Measurements from ENCODE around the gene TEKT5.

The TEKT5 gene

DNA sequence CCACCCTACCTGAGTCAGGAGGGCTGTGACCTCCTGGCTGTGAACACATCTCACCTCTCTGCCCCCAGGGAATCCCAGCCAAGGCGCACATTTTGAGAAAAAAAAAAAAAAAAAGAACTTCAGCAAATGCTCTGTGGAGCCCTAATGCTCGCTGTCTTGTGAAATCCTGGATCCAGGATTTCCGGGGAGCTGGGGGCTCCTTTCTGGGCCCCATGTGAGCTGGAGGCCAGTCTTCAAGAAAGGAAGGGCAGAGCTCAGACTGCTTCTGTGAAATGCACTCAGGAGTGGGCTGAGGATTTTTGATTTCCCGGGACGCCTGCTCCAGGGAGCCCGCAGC lies 78.3 kb downstream of the TEKT5 start:
- FAIRE-seq = no peak
- no peak for DNase-seq (ENCODE audit: extremely low spot score, insufficient read length, low read depth)

GRCh38 chr16:10614685-10615084 lies 80.0 kb downstream of the TEKT5 start:
- no peak for FAIRE-seq
- DNase-seq (ENCODE audit: extremely low spot score, insufficient read length, low read depth) = no peak

DNA sequence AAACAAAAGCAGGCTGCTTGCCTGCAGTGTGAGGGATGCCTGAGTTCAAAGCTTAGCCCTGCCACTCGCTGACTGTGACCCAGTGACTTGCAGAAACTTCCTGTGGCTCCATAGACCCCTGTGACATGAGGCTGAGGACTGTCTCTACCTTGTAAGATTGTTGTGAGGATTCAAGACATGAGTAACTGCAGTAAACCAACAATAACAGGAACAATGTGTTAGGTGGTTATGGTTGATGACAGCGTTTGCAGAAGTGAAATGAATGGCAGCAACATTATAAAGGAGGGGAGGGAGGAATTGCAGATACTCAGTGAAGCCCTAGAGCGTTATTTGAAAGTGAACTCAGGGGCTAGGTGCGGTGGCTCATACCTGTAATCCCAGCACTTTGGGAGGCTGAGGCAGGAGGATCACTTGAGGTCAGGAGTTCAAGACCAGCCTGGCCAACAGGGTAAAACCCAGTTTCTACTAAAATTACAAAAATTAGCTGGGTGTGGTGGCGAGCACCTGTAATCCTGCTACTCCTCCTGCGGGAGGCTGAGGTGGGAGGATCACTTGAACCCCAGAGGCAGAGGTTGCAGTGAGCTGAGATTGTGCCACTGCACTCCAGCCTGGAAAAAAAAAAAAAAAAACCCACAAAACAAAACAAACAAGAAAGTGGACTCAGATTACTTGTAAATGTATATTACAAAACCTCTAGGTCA lies 80.8 kb downstream of the TEKT5 start:
- no peak for DNase-seq (ENCODE audit: extremely low spot score, insufficient read length, low read depth)
- FAIRE-seq = no peak

- no peak for FAIRE-seq
These were observed 82.0 kb downstream of the TEKT5 start for GRCh38 chr16:10612649-10613179.

DNA sequence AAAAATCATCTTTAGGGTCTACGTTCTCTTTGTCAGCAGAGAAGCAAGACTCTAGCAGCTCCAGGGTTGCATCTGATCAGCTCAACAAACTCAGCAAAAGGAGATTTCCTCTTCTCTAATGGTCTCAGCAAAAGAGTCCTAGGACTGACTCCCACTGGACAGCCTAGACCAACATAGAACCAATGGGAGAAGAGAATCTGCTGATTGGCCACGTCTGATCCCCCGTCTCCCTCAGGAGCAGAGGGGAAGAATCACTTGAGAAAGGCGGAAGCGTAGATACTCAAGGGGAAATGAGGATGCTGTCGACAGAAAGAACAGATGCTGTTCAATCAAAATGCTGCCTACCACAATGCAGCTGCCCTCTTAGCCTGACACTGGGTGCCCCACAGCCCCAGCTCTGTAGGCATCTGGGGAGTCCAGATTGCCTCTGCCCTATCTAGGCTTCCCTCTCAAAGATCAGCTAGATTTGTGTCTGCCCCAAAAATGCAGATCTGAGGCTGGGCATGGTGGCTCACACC lies 82.8 kb downstream of the TEKT5 start:
- DNase-seq (ENCODE audit: extremely low spot score, insufficient read length, low read depth) (no peak), FAIRE-seq (no peak)

More at GRCh38 chr16:10612649-10613179, 82.0 kb downstream of the TEKT5 start:
- DNase-seq (ENCODE audit: extremely low spot score, insufficient read length, low read depth) = no peak

DNA sequence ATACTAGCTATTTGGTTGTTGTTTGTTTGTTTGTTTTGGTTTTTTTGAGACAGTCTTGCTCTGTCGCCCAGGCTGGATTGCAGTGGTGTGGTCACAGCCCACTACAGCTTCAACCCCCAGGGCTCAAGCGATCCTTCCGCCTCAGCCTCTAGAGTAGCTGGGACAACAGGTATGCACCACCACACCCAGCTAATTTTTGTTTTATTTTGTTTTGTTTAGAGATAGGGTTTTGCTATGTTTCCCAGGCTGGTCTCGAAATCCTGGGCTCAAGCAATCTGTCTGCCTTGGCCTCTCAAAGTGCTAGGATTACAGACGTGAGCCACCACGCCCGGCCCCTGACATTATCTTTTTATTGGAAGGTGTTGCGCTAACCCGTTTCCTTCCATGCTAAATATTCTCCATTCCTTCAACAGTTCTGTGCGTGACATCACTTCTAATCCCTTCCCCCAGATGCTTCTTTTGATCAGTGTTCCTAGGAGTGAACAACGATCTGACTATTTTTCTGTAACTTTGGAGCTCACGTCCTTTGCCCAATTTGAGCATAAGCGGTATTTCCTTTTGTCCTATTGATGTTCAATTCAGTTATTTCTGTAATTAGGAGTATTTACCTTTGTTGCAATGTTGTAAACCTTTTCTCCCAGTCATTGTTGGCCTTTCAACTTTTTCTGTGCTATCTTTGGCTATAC lies 84.1 kb downstream of the TEKT5 start:
- no peak for DNase-seq (ENCODE audit: extremely low spot score, insufficient read length, low read depth)
- FAIRE-seq = no peak

DNA sequence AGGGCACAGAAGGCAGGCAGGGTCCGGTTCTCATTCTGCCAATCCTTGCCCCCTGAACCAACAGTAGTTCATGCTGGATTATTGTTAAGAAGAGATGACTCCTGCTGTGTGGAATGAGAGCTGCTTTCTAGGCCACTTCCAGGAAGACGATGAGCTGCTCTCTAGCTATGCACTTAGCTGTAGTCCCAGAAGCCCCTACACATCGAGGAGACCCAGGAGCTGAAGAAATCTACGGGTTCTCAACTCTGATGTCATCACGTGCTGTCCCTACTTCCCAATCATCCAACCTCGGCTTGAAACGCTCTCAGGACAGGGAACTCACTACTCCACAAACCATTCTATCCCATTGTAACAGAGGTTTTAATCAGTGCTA lies 85.3 kb downstream of the TEKT5 start:
- no peak for DNase-seq (ENCODE audit: extremely low spot score, insufficient read length, low read depth)
- no peak for FAIRE-seq

DNA sequence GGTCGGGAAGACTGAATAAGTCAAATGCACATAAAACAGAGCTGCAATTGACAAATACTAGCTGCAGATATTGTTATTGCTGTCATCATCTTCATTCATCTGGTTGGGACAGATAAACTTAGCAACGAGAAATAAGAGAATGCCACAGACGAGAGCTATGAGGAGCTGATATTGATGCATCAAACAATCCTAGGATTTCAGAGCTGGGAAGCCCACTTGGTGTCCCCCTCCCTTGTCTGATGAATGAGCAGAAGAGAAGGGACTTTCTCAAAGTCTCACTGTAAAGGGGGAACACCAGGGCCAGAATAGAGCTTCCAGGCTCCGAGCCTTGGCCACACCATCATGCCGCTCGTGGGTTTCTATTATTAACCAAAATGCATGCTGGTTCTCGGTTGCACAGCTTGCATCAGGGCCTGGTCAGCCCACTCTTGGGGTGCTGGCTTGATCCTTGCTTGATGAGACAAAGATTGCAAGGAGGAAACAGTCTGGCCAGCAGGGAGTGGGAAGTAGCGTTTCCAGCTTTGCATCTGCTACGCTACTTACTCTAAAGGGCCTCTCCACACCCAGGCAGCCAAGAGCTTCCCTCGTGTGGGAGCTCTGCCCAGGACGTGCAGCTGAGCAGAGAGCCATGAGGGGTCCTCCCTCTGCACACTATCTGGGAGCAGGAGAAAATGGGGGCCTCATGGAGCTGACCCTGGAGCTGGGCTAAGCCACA lies 85.9 kb downstream of the TEKT5 start:
- DNase-seq (ENCODE audit: extremely low spot score, insufficient read length, low read depth) (no peak), FAIRE-seq (no peak)

DNA sequence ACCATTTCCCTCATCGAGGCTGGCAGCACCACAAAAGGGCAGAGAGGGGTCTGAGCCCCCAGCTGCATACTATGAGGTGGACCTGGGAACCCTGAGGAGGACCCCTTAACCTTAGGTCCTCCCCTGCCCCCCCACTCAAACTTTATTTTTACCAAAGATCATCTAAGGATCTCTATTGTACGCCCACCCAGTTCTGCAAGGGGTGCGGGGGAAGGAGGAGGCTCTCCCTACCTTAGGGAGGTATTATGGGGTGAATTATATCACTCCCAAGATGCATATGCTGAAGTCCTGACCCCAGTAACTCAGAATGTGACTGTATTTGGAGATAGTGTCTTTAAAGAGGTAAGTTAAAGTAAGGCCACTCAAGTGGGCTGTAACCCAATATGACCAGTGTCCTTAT lies 87.6 kb downstream of the TEKT5 start:
- DNase-seq (ENCODE audit: extremely low spot score, insufficient read length, low read depth) (no peak), FAIRE-seq (no peak)

DNA sequence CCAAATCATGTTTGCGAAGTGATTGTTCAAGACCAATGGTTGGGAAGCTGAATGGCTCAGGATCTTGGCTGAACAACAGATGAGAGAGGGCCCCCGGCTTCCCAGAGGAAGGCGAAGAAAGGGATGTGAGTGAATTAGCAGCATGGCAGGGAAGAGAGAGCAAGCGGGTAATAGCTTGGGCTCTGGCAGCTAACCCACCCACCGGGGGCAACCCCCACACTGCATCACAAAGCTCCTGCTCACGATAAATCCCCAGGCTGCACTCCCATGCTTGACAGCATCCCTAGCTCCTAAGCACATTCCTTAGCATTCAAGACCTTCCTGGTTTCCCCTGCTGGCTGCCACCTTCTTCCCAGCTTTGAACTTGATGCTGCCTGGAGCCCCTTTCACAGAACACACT lies 88.1 kb downstream of the TEKT5 start:
- FAIRE-seq (no peak), DNase-seq (ENCODE audit: extremely low spot score, insufficient read length, low read depth) (no peak)

DNA sequence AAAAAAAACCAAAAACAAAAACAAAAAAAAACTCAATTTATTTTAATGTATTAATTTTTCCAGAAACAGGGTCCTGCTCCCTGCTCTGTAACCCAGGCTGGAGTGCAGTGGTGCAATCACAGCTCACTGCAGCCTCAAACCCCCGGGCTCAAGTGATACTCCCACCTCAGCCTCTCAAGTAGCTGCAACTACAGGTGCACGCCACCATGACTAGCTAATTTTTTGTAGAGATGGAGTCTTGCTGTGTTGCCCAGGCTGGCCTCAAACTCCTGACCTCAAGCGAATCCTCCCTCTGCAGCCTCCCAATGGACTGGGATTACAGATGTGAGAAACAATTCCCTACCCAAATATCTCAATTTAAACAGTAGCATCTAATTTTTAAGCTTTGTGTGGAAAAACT lies 89.1 kb downstream of the TEKT5 start:
- FAIRE-seq (no peak), DNase-seq (ENCODE audit: extremely low spot score, insufficient read length, low read depth) (no peak)

DNA sequence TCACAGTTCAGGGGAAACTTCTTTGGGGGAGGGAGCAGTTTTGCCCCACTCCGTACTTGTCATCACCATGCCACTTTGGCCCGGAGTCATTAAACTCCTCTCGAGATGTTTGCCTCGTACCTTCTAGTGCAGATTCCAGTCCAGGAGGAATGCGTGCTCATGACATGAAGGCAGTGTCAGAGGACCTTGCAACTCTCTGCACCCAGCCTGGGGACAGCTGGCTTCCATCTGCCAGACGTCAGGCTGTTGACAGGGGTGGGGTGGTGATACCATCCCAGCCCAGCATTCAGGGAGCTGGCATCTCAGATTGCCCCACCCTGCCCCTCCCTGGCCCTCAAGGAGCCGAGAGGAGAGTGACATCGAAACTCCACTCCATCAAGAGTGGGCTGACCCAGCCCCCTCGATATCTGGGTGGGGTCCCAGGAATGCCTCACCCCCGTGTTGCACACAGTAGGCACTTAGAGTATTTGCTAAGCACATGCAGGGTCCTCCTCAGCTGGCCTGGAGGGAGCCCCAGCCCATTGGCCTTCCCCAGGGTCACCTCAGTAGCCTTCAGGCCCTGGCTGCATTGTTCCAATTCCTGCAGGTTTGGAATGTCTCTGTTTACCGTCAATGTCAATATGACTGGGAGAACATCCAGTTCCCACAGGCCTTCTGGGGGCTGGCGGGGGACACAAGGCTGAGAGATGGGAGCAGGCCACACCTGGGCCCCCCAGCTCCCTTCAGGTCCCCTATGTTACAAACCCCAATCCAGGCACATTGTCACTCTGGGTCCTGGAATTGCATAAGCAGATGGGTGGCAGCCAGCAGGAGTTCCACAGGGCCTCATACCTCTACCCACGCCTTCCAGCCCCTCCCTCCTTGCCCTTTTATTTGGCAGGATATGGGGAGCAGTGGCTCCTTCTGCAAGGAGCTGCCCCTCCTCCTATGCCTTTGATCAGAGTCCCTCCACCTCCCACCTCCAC lies 93.0 kb downstream of the TEKT5 start:
- DNase-seq (ENCODE audit: extremely low spot score, insufficient read length, low read depth) (no peak), FAIRE-seq (no peak)

DNA sequence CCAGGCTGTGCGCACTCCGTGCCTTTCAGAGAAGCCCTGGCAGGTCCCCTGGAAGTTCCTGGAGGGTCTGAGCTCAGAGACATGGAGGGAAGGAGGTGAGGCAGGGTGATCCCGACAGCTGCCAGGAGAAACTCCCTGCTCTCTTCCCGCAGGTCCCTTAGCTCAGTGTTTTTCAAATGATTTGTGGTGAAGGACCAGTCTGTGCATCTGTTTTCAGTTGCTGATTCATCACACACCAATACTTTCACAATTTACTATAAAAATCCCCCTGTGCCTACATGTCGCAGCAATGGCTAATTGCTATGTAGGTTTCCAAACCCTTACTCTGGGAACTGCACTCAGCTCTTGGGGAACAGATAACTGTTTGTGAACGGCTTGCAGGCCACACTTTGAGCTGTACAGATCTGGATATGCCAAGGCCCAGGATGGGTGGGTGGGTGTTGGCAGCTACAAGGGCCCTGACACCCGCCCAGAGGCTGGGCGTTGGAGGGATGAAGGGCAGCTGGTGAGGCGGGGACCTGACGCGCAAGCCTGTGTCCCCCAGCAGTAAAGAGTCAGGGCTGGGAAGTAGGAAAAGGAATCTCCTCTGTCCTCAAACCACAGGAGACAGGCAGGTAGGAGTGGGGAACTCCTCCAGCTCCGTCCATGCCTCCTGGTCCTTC lies 93.8 kb downstream of the TEKT5 start:
- DNase-seq (ENCODE audit: extremely low spot score, insufficient read length, low read depth) (no peak), FAIRE-seq (no peak)

GRCh38 chr16:10599626-10600025 lies 95.1 kb downstream of the TEKT5 start:
- DNase-seq (ENCODE audit: extremely low spot score, insufficient read length, low read depth) = no peak
- no peak for FAIRE-seq

DNA sequence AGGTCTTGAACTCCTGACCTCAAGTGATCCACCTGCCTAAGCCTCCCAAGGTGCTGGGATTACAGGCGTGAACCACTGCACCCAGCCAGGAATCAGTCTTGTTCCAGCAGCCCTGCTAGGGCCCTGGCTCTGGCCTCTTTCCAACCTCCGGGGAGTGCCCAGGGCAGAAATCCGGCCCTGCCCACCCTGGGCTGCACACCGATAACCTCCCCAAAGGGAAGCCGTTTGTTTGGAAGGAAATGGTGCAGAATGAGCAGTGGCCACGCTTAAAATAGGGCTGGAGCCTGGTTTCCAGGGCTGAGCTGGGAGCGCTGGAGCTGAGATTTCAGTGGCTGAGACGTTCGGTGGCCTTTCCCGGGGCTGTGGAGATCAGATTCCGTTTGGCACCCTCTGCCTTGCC lies 96.6 kb downstream of the TEKT5 start:
- DNase-seq (ENCODE audit: extremely low spot score, insufficient read length, low read depth) = no peak
- no peak for FAIRE-seq

DNA sequence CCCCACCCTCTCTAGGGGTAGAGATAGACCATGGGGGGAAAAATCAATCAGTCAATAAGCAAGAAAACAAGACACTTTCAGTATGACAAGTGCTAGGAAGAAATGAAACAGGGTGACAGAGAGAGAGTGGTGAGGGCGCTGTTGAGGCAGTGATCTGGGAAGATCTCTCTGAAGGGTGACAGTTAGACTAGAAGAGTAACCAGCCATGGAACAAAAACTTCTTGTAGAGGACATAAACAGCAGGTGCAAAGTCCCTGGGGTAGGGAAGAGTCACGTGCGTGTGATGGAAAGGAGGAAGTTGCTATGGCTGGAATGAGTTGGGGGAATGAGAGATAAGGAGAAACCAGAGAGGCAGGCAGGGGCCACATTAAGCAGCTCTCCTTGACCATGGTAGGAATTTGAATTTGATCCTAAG lies 97.5 kb downstream of the TEKT5 start:
- no peak for FAIRE-seq

GRCh38 chr16:10594312-10594950 lies 100.3 kb downstream of the TEKT5 start:
- FAIRE-seq (no peak), DNase-seq (ENCODE audit: extremely low spot score, insufficient read length, low read depth) (no peak)

More for the DNA sequence above, 97.5 kb downstream of the TEKT5 start:
- DNase-seq (ENCODE audit: extremely low spot score, insufficient read length, low read depth) = no peak

GRCh38 chr16:10592611-10593010 lies 102.1 kb downstream of the TEKT5 start:
- FAIRE-seq = no peak
- DNase-seq (ENCODE audit: extremely low spot score, insufficient read length, low read depth) = no peak

DNA sequence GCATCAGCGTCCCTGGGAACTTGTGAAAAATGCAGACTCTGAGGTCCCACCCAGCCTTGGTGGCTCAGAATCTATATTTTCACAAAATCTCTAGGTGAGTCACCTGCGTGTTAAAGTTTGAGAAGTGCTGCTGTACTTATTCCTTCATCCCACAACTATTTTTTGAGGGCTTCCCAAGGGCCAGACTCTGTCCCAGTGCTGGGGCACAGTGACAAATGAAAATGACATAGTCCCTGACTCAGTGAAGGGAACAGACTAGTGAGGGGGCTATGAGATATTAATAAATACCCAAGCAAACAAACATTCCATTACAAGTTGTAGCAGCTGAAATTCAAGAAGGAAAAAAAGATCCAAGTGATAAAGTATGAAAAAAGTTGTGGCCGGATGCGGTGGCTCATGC lies 104.4 kb downstream of the TEKT5 start:
- FAIRE-seq = no peak
- no peak for DNase-seq (ENCODE audit: extremely low spot score, insufficient read length, low read depth)

Measured in GM18507 (cell line).